AG08395 (cell line): Measurements from ENCODE around the gene PTPRR.

ENCODE experiments used
- DNase-seq: peaks from one replicate; pipeline ENCODE4 v3.0.0; 2012; ENCODE audit warnings: mixed read lengths, low spot score

The PTPRR gene, protein sequence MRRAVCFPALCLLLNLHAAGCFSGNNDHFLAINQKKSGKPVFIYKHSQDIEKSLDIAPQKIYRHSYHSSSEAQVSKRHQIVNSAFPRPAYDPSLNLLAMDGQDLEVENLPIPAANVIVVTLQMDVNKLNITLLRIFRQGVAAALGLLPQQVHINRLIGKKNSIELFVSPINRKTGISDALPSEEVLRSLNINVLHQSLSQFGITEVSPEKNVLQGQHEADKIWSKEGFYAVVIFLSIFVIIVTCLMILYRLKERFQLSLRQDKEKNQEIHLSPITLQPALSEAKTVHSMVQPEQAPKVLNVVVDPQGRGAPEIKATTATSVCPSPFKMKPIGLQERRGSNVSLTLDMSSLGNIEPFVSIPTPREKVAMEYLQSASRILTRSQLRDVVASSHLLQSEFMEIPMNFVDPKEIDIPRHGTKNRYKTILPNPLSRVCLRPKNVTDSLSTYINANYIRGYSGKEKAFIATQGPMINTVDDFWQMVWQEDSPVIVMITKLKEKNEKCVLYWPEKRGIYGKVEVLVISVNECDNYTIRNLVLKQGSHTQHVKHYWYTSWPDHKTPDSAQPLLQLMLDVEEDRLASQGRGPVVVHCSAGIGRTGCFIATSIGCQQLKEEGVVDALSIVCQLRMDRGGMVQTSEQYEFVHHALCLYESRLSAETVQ

GRCh38 chr12:70920251-70920851 lies at the start of gene PTPRR:
TSS of gene PTPRR (minus strand) at chr12:70920738. CDS start at chr12:70920390, 348 bp downstream.
- no peak for DNase-seq

DNA sequence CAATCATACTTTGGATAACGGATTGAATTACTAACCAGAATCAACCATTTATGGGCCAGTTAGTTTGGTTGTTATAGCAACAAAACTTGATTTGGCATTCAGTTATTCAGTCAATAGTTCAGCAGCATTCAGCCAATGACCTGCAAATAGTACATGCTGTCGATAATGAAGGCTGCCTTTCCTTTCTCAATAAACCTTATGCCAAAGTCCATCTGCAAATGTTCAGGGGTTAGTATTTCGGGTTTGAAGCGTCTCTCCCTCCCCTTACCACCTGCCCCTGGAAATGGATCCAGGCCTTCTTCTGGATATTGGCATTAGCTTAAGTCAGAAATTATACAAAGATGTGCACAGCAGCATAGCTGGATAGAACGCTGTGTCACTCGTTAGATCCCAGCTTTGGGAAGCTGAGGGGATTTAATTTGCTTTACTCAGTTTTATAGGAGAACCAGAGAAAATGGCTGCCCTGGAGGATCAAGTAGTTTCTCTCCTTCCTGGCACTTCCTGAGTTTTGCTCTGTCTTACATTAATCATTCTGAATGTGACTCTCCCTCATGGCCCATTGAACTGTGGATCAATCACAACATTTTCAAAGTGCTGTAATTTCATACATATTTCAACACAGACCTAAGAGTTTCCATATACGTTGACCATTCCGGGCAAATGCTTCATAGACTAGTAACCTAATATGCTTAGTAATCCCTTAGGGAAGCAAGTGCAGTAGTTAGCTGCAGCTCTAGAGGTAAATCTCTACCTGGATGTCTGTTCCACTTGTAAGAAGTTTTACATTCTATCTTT lies 46.7 kb upstream of the PTPRR start:
- no peak for DNase-seq

GRCh38 chr12:70966046-70966445 lies 45.5 kb upstream of the PTPRR start:
- DNase-seq, result no peak

- DNase-seq, result no peak
Measured at GRCh38 chr12:70964867-70965510, 44.5 kb upstream of the PTPRR start.

DNA sequence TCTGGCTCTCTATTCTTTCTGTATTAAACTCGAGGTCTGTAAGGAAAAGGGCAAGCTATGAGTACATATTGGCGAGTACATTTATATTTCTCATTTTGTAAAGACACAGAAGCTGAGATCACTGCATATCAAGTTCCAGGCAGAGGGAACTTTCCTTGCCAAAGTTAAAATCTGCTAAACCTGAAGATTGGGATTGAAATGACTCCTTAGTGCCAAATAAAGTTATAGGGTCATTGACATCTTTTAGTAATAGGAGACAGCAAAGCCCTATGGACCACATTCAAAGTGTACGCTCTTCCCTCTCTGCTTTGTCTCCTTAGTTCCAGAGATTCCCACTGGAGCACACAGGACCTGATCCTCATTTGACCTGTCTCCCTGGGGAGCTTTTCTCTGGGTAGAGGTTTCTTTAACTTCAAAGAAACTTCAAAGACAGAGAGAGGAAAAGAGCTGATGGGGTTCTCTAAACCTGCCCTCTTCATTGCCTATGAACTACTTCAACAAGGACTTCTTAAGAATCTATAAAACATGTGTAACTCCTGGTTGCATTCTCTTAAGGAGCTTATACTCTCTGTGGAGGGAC lies 42.6 kb upstream of the PTPRR start:
- DNase-seq, result no peak

GRCh38 chr12:70962226-70962794 lies 41.8 kb upstream of the PTPRR start:
- DNase-seq, result no peak

- DNase-seq, result no peak
Measured at GRCh38 chr12:70960484-70960883, 39.9 kb upstream of the PTPRR start.

DNA sequence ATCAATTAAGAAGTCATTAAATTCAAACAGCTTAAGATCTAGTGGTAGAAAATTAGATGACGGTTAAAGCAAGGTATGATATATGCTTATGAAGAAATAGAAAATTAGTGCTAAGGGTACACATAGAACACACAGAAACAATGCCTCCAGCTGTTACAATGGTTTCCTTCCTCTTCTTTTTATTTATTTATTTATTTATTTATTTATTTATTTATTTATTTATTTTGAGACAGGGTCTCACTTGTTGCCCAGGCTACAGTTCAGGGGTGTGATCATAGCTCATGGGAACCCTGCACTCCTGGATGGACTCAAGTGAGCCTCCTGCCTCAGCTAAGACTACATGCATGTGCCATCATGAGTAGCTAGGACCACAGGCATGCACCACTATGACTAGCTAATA lies 34.9 kb upstream of the PTPRR start:
- DNase-seq, result no peak

DNA sequence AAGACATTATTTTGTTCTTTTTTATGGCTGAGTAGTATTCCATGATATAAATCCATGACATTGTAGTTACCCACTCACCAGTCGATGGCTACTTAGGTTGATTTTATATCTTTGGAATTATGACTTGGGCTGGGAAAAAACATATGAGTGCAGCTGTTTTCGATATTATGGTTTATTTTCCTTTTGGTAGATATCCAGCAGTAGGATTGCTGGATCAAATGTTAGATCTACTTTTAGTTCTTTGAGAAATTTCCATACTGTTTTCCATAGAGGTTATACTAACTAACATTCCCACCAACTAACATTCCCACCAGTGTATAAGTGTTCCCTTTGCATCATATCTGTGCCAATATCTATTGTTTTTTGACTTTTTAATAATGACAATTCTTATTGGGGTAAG lies 29.9 kb upstream of the PTPRR start:
- DNase-seq, result no peak

DNA sequence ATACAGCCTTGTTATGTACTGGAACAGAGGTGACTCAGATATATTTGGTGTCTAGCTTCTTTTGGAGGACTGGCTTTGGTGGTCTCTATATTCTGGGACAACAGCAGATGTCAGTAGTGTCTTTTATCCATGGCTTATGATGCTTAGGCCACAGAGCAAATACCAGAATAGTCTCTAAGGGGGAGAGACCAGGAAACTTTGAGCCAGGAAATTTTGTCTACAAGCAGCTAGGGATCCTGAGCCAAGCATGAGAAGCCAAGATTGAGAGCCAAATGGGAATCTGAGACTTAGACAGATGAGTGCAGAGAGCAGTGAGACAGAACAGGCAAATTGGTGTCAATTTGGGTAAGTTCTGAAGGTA lies 28.4 kb upstream of the PTPRR start:
- DNase-seq, result no peak

- no peak for DNase-seq
Measured at GRCh38 chr12:70948236-70948975, 27.9 kb upstream of the PTPRR start.

DNA sequence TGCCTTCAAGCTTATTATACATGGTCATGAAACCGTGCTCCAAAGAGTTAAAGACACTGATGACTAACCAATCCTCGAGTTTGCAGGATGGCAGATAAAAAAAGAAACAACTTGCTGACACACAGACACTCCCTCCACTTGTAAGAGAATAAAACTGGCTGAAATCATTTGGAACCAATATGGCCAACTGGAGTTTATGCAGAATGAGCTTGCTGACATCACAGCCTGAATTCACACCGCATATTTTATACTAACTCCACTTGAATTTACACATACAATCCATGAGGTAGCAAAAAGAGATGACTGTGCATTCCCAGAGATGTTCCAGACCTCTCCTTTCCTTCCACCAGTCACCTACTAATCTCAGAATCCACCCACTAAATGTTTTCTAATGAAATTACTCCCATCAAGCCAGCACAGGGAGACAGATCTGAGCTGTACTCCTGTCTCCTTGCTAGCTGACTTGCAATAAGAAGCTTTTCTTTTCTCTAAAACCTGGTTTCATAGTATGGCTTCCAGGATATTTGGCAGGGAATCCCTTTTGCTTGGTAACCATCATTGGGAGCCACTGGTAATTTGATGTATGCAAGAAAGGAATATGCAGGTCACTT lies 15.8 kb upstream of the PTPRR start:
- DNase-seq, result no peak

- DNase-seq, result no peak
Measured at GRCh38 chr12:70933133-70933532, 12.6 kb upstream of the PTPRR start.

DNA sequence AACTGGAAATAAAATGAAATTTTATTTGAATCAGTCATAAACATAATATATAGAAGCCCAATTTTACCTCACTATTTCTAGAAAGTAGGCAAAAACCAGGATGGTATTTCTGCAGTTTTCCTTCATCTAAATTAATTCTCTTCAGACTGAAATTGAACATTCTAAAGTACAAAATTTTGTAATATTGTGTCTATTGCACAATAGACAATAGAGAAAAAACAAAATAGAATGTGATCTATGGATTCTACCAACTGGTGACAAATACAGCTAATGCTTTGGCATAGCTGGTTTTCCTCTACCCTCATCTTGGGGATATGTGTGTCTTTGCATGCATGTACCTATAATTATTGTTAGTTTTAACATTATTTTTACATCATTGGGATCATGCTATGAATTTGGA lies 8.5 kb upstream of the PTPRR start:
- no peak for DNase-seq

DNA sequence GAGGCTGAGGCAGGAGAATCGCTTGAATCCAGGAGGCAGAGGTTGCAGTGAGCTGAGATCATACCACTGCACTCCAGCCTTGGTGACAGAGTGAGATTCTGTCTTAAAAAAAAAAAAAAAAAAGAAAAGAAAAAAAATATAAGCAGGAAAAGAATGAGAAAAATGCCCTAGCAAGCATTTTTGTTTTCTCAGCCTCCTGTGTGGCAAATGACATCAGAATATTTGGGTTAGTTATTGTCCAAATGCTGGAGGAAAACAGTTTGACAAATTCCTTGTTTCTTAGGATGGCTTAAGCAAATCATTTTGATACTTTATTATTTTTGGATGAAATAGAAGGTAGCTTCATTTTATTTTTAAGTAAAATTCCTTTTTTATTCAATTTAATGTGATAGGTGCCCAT lies 7.5 kb upstream of the PTPRR start:
- no peak for DNase-seq

DNA sequence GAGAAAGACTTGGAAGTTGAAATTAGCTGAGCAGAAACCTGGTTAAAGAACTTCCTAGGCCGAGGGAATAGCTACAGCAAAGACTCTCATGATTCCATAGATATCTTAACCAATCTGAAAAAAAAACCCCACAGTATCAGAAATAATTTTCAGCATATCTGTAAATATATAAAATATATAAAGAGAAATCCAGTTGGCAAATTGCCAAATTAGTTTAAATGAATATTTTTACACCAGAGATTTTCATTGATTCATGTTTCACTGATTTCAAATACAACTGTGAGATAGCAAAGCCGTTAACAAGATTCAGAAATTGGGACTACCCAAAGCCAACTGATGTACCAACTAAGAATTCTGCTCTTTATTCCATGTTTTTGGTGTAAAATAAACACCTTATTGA lies 6.8 kb upstream of the PTPRR start:
- no peak for DNase-seq

DNA sequence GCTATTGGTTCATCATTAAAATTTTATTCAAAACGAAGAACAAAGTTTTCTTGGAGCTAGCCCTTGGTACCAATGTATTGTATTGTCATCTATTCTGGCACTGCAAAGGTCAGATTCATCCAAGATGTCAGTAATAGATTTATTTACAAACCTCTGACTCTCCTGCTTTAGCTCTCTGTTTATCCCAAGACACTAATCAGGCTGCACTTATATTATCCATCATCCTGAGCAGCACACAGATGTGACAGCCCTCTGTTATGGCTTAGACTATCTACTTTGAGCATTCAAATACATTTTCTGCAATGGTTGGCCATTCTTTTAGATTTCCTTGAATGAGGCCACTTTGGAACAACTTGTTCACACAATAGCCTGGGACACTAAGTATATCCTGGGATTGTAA lies 5.0 kb upstream of the PTPRR start:
- DNase-seq, result no peak

GRCh38 chr12:70920891-70921290 lies 353 bp upstream of the PTPRR start:
- DNase-seq, result no peak

DNA sequence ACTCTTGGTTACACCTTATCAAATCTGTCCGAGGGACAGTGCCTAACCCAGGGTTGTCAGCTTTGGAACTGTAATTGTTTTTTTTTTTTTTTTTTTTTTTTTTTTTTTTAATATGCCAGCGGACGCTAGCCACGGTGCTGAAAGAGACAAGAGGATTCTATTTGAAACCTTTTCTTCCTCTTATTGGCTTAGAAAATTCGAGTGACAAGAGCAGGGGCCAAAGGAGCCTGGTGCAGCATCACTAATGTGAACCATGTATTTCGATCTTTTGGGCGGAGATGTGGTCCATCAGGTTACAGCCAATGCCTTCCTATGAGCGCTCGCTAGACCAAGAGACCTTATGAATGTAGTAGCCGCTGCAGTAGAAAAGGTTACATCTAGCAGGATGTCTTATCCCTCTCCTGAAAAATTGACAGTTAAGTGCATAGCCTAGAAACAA lies 922 bp downstream of the PTPRR start:
- DNase-seq, result peak; percentile 9

- no peak for DNase-seq
Measured at GRCh38 chr12:70919176-70919575, 1.4 kb downstream of the PTPRR start.
